K562 (cell line): ENCODE results near the gene PRDM1. TPM values are rescaled to one million over a fixed set of nuclear protein-coding genes. Genes with fewer than 3 reads are reported as not detected.

ENCODE experiments used
- AFF1 ChIP-seq, 2 experiments: fragments of 450-650 bp; IDR thresholded peaks; 2 replicates each; pipeline ENCODE4 v1.6.1; 2018; ENCODE audit warnings: mild to moderate bottlenecking in 2 of 2, low read depth in 1 of 2; ENCODE audit not compliant: partially characterized antibody in 2 of 2
- ATF7 ChIP-seq: fragments of 450-650 bp; IDR thresholded peaks from 2 replicates; pipeline ENCODE4 v1.7.1; 2014; ENCODE audit warnings: mild to moderate bottlenecking, moderate library complexity
- CEBPB ChIP-seq: fragments of 450-650 bp; IDR thresholded peaks from 2 replicates; pipeline ENCODE4 v1.6.1; 2016; ENCODE audit warnings: missing genetic modification characterization, missing compliant biosample characterization
- COPS2 ChIP-seq: fragments of 450-650 bp; conservative IDR thresholded peaks from 2 replicates; pipeline ENCODE4 v1.6.1; 2016; ENCODE audit warnings: mild to moderate bottlenecking, moderate library complexity
- CTBP1 ChIP-seq: fragments of 450-650 bp; IDR thresholded peaks from 2 replicates; pipeline ENCODE4 v1.6.1; 2016; ENCODE audit warnings: borderline replicate concordance
- HCFC1 ChIP-seq: IDR thresholded peaks from 2 replicates; pipeline ENCODE4 v1.6.1; 2012; ENCODE audit warnings: low read depth, low read length, improper control_type of control experiment
- HEY1 ChIP-seq: fragments of 250-450 bp; sonication (Bioruptor Pico); IDR thresholded peaks from 2 replicates; pipeline ENCODE4 v1.5.0; 2020; ENCODE audit warnings: mild to moderate bottlenecking, moderate library complexity, borderline replicate concordance
- POLR2AphosphoS5 ChIP-seq: IDR thresholded peaks from 2 replicates; pipeline ENCODE4 v1.6.1; 2011; ENCODE audit warnings: mild to moderate bottlenecking, low read depth, low read length, moderate library complexity; ENCODE audit not compliant: control insufficient read depth, insufficient read depth
- POLR3A ChIP-seq: IDR thresholded peaks from 2 replicates; pipeline ENCODE4 v1.6.1; 2011; ENCODE audit warnings: borderline replicate concordance, mild to moderate bottlenecking, moderate library complexity; ENCODE audit not compliant: insufficient read length, insufficient read depth; ENCODE audit errors: extremely low read depth
- SIN3A ChIP-seq, 2 experiments: fragments of 150-350 bp in 1 of 2; IDR thresholded peaks; 2 replicates each; pipeline ENCODE4 v1.6.1; 2011 to 2016; ENCODE audit warnings: borderline replicate concordance in 2 of 2, low read depth in 2 of 2, low read length in 2 of 2, mild to moderate bottlenecking in 2 of 2, moderate library complexity in 2 of 2; ENCODE audit not compliant: control insufficient read depth in 1 of 2
- SRF ChIP-seq, 2 experiments: fragments of 250-450, 450-650 bp in 1 of 2; sonication (Bioruptor Pico) in 1 of 2; sonication (generic) in 1 of 2; formaldehyde crosslinking; IDR thresholded peaks; 2 replicates each; pipeline versions ENCODE4 v1.5.0 to v1.5.1; 2020 to 2022; ENCODE audit warnings: mild to moderate bottlenecking in 1 of 2, missing genetic modification reagents in 1 of 2
- TOE1 ChIP-seq, 2 experiments: fragments of 450-650 bp in 1 of 2; sonication (generic) in 1 of 2; formaldehyde crosslinking in 1 of 2; IDR thresholded peaks; 2 replicates each; pipeline versions ENCODE4 v1.7.1 to v1.8.0; 2016 to 2022; ENCODE audit warnings: borderline replicate concordance in 2 of 2, mild to moderate bottlenecking in 2 of 2, antibody characterized with exemption in 1 of 2, inconsistent platforms in 1 of 2, low read depth in 1 of 2, missing genetic modification reagents in 1 of 2, moderate library complexity in 1 of 2
- TRIM25 ChIP-seq: fragments of 450-650 bp; IDR thresholded peaks from 2 replicates; pipeline ENCODE4 v1.7.0; 2016; ENCODE audit warnings: borderline replicate concordance
- ZC3H11A ChIP-seq: IDR thresholded peaks from 2 replicates; pipeline ENCODE4 v1.6.1; 2012; ENCODE audit warnings: low read depth, low read length, improper control_type of control experiment
- ZNF23 ChIP-seq: fragments of 250-450 bp; sonication (Bioruptor Pico); IDR thresholded peaks from 2 replicates; pipeline ENCODE4 v1.4.0; 2020; ENCODE audit warnings: mild to moderate bottlenecking
- ZNF280A ChIP-seq: fragments of 450-650 bp; IDR thresholded peaks from 2 replicates; pipeline ENCODE4 v1.6.1; 2018; ENCODE audit warnings: mild to moderate bottlenecking, low read depth; ENCODE audit not compliant: partially characterized antibody
- ZNF644 ChIP-seq: fragments of 200-800 bp; sonication (Bioruptor generic); IDR thresholded peaks from 2 replicates; pipeline ENCODE4 v1.6.1; 2016; ENCODE audit warnings: low read depth, missing genetic modification characterization, missing compliant biosample characterization
- ZNF668 ChIP-seq: fragments of 250-450 bp; sonication (Bioruptor Pico); IDR thresholded peaks from 2 replicates; pipeline ENCODE4 v1.8.0; 2022; ENCODE audit warnings: mild to moderate bottlenecking, inconsistent platforms
- polyA plus RNA-seq, 8 experiments: library from polyadenylated mRNA; depleted of rRNA in 4 of 8; stranded (reverse) in 5 of 8; unstranded in 3 of 8; fragments of >200 nt; fragmentation: Nextera tagmentation in 2 of 8; fragmentation: Illumina TruSeq in 1 of 8; extraction: Ambion mirVana in 2 of 8; extraction: Trizol in 1 of 8; gene quantifications; 2 replicates each; pipeline versions ENCODE4 v1.2.1 to v1.2.3, GENCODE V29; 2011 to 2014; ENCODE audit warnings: inconsistent platforms in 1 of 8, missing spikeins in 1 of 8
- total RNA-seq, 7 experiments: library from RNA; depleted of rRNA in 6 of 7; stranded (reverse); fragments of >200 nt in 6 of 7; fragmentation: Illumina TruSeq in 2 of 7; extraction: Trizol in 2 of 7; gene quantifications; 2 replicates each; pipeline versions ENCODE4 v1.2.1 to v1.2.3, GENCODE V29; 2011 to 2021; ENCODE audit warnings: low replicate concordance in 1 of 7

The PRDM1 gene
- total and polyA plus RNA-seq, 9 of the 15 experiments (the other 6 are each of a cell fraction or from before 2014, with no cell fraction given), result 0.09 to 0.89 (median 0.27) TPM

GRCh38 chr6:106097411-106098231, 11.5 kb downstream of the PRDM1 start (continued):
- TF ChIP-seq POLR2AphosphoS5, result no peak
- peak; percentile 41; the same call in 1 of the 2 replicates for TF ChIP-seq CEBPB (tag)
- TF ChIP-seq SRF (CRISPR knock-in tag; IDR thresholded peaks at IDR 0.05), result peak in 1 of 2 experiments; percentile 73; a peak in 1 of 4 replicates
- TF ChIP-seq HEY1 (CRISPR knock-in tag), result no peak
- TF ChIP-seq ZNF23 (CRISPR knock-in tag), result no peak
- peak in 1 of 2 experiments; percentile 73 for TF ChIP-seq AFF1 (IDR thresholded peaks at IDR 0.05; ENCODE audit: low read depth in 1 of 2, partially characterized antibody in 2 of 2)
- no peak for TF ChIP-seq SIN3A (IDR thresholded peaks at IDR 0.05; ENCODE audit: borderline replicate concordance in 2 of 2, control insufficient read depth in 1 of 2, low read depth in 2 of 2, low read length in 2 of 2)
- TF ChIP-seq POLR3A, result no peak
- TF ChIP-seq COPS2, result no peak
- TF ChIP-seq HCFC1, result no peak
- TF ChIP-seq ZNF280A, result no peak
- no peak for TF ChIP-seq ATF7
- no peak for TF ChIP-seq ZC3H11A
- peak; percentile 39; the same call in 1 of the 2 replicates for TF ChIP-seq ZNF644
- TF ChIP-seq TRIM25, result no peak
- no peak for TF ChIP-seq TOE1 (IDR thresholded peaks at IDR 0.05; ENCODE audit: borderline replicate concordance)
- TF ChIP-seq TOE1 (CRISPR knock-in tag; IDR thresholded peaks at IDR 0.05; ENCODE audit: borderline replicate concordance, low read depth), result no peak
- peak; percentile 15; the same call in 1 of the 2 replicates for TF ChIP-seq CTBP1
- TF ChIP-seq ZNF668 (CRISPR knock-in tag), result no peak
